SK-N-SH (cell line): ENCODE data around the gene PHKG1. TPM values are rescaled to one million over a fixed set of nuclear protein-coding genes. Genes with fewer than 3 reads are reported as not detected.
"Not testable (repeated sequence)": the region's sequence is repeated elsewhere in the genome, so short reads cannot be mapped to it uniquely, and the experiment has no call there.

ENCODE experiments used
- CTCF ChIA-PET: fragments of 300-600, 350-600 bp; formaldehyde crosslinking; extraction: SDS; loops from one replicate; lab custom pipeline; 2021; lab: Yijun Ruan, JAX
- POLR2A ChIA-PET: fragments of 350-600 bp; sonication (Branson Sonifier 250); formaldehyde crosslinking; extraction: SDS; loops from one replicate; lab custom pipeline; 2020; ENCODE audit warnings: antibody characterized with exemption, inconsistent platforms; lab: Yijun Ruan, JAX
- DNase-seq: peaks from one replicate; pipeline ENCODE4 v3.0.0; 2012
- H2AFZ ChIP-seq: fragments of 200-600 bp; sonication (generic); 2 replicates; pipeline ENCODE4 v1.8.1; 2016; ENCODE audit warnings: antibody characterized with exemption, mild to moderate bottlenecking, low read depth
- H3F3A ChIP-seq: fragments of 200-600 bp; sonication (generic); replicated peaks from 2 replicates; pipeline ENCODE3; 2016; ENCODE audit warnings: antibody characterized with exemption, mild to moderate bottlenecking; ENCODE audit not compliant: insufficient read depth
- H3K27ac ChIP-seq, 2 experiments: fragments of 200-500 bp in 1 of 2; fragments of 200-600 bp in 1 of 2; sonication (Bioruptor generic) in 1 of 2; sonication (generic), shearing (Covaris generic) in 1 of 2; 2 replicates each; pipeline versions ENCODE4 v1.5.1 to v1.6.1; 2014 to 2016; ENCODE audit warnings: low read depth in 2 of 2, inconsistent platforms in 1 of 2, low read length in 1 of 2, mild to moderate bottlenecking in 1 of 2, mixed read lengths in 1 of 2
- H3K27me3 ChIP-seq: fragments of 200-600 bp; sonication (generic), shearing (Covaris generic); 2 replicates; pipeline ENCODE4 v1.6.1; 2016; ENCODE audit warnings: mixed run types; ENCODE audit not compliant: insufficient read depth
- H3K36me3 ChIP-seq, 2 experiments: fragments of 200-500 bp in 1 of 2; fragments of 200-600 bp in 1 of 2; sonication (Bioruptor generic) in 1 of 2; sonication (generic) in 1 of 2; replicated peaks in 1 of 2; 2 replicates each; pipeline versions ENCODE3 to v1.5.1; 2014 to 2016; ENCODE audit warnings: low read length in 1 of 2, mild to moderate bottlenecking in 1 of 2; ENCODE audit not compliant: insufficient read depth in 2 of 2, control insufficient read depth in 1 of 2
- H3K4me1 ChIP-seq, 2 experiments: fragments of 200-500 bp in 1 of 2; fragments of 200-600 bp in 1 of 2; sonication (Bioruptor generic) in 1 of 2; sonication (generic), shearing (Covaris generic) in 1 of 2; 2 replicates each; pipeline versions ENCODE4 v1.5.1 to v1.6.1; 2014 to 2016; ENCODE audit warnings: low read depth in 1 of 2, low read length in 1 of 2, mixed run types in 1 of 2; ENCODE audit not compliant: insufficient read depth in 2 of 2, control insufficient read depth in 1 of 2
- H3K4me2 ChIP-seq: fragments of 200-600 bp; sonication (generic), shearing (Covaris generic); 2 replicates; pipeline ENCODE4 v1.6.1; 2017; ENCODE audit warnings: mixed run types
- H3K4me3 ChIP-seq, 2 experiments: fragments of 200-500 bp in 1 of 2; fragments of 200-600 bp in 1 of 2; sonication (Bioruptor generic) in 1 of 2; sonication (generic), shearing (Covaris generic) in 1 of 2; 2 replicates each; pipeline versions ENCODE4 v1.5.1 to v1.8.1; 2014 to 2016; ENCODE audit warnings: low read depth in 2 of 2, inconsistent platforms in 1 of 2, low read length in 1 of 2, mild to moderate bottlenecking in 1 of 2, mixed read lengths in 1 of 2, moderate library complexity in 1 of 2
- H3K79me2 ChIP-seq: fragments of 200-600 bp; sonication (generic); 2 replicates; pipeline ENCODE4 v1.8.1; 2017; ENCODE audit warnings: mild to moderate bottlenecking; ENCODE audit not compliant: insufficient read depth
- H3K9ac ChIP-seq: fragments of 200-600 bp; sonication (generic); 2 replicates; pipeline ENCODE4 v1.6.1; 2017; ENCODE audit warnings: mixed run types
- H3K9me2 ChIP-seq: fragments of 200-600 bp; sonication (generic); 2 replicates; pipeline ENCODE4 v1.6.1; 2017; ENCODE audit warnings: mixed run types
- H3K9me3 ChIP-seq: fragments of 200-600 bp; sonication (generic); 2 replicates; pipeline ENCODE4 v1.6.1; 2017; ENCODE audit warnings: mixed run types, mild to moderate bottlenecking, moderate library complexity
- H4K20me1 ChIP-seq: fragments of 200-600 bp; sonication (generic); 2 replicates; pipeline ENCODE4 v1.6.1; 2017; ENCODE audit warnings: mild to moderate bottlenecking, mixed run types; ENCODE audit not compliant: insufficient read depth
- EP300 ChIP-seq, 2 experiments: IDR thresholded peaks; 2 replicates each; pipeline versions ENCODE4 v1.4.0 to v1.6.1; 2012; ENCODE audit warnings: borderline replicate concordance in 1 of 2, low read depth in 1 of 2, low read length in 1 of 2
- EZH2phosphoT487 ChIP-seq: fragments of 200-600 bp; sonication (generic); IDR thresholded peaks from 2 replicates; pipeline ENCODE4 v1.6.1; 2017; ENCODE audit warnings: low read depth, mixed run types, mild to moderate bottlenecking, antibody characterized with exemption, moderate library complexity, borderline replicate concordance
- FOXJ3 ChIP-seq: sonication (generic); formaldehyde crosslinking; IDR thresholded peaks from 2 replicates; pipeline ENCODE4 v1.5.1; 2020; ENCODE audit warnings: mild to moderate bottlenecking, missing genetic modification reagents
- FOXM1 ChIP-seq: IDR thresholded peaks from 2 replicates; pipeline ENCODE4 v1.4.0; 2012; ENCODE audit warnings: low read depth, mild to moderate bottlenecking
- GABPA ChIP-seq: IDR thresholded peaks from 2 replicates; pipeline ENCODE4 v1.4.0; 2012; ENCODE audit warnings: low read depth, mild to moderate bottlenecking
- JUND ChIP-seq: IDR thresholded peaks from 2 replicates; pipeline ENCODE4 v1.4.0; 2012
- MXI1 ChIP-seq: IDR thresholded peaks from 2 replicates; pipeline ENCODE4 v1.6.1; 2012; ENCODE audit warnings: mild to moderate bottlenecking, low read depth, low read length, improper control_type of control experiment
- NRF1 ChIP-seq: IDR thresholded peaks from 2 replicates; pipeline ENCODE4 v1.6.1; 2012; ENCODE audit warnings: low read depth, mild to moderate bottlenecking, low read length
- POLR2AphosphoS5 ChIP-seq: IDR thresholded peaks from 2 replicates; pipeline ENCODE4 v1.6.1; 2012; ENCODE audit warnings: low read depth, low read length
- RFX5 ChIP-seq: IDR thresholded peaks from 2 replicates; pipeline ENCODE4 v1.6.1; 2012; ENCODE audit warnings: mild to moderate bottlenecking, improper control_type of control experiment, low read length
- ZBTB33 ChIP-seq: IDR thresholded peaks from 2 replicates; pipeline ENCODE4 v1.4.0; 2012; ENCODE audit warnings: low read depth, borderline replicate concordance
- WGBS: methylation state at CpG from one replicate; pipeline ENCODE4 v1.1.6; 2017; ENCODE audit warnings: low lambda C conversion rate; 5-methylcytosine and 5-hydroxymethylcytosine counted together
- polyA plus RNA-seq, 3 experiments: library from polyadenylated mRNA; depleted of rRNA; stranded (reverse); fragments of >200 nt; gene quantifications; 2 replicates each; pipeline ENCODE4 v1.2.3, GENCODE V29; 2012

The PHKG1 gene
- polyA plus RNA-seq, 1 of the 3 experiments (the other 2 are of a cell fraction): 2.5 TPM

GRCh38 chr7:56032578-56032977 is 60.2 kb downstream of the PHKG1 start:
- H3K36me3 ChIP-seq: peaks cover 4 to 30% of the 10 kb centered on the region in 2 experiments
- H2AFZ ChIP-seq, H3K4me1 ChIP-seq, H3K27ac ChIP-seq, H3K9me3 ChIP-seq, H3K9ac ChIP-seq, DNase-seq, H3K27me3 ChIP-seq, H3K9me2 ChIP-seq, H4K20me1 ChIP-seq, H3K4me3 ChIP-seq, H3K4me2 ChIP-seq: not testable (repeated sequence)
- H3F3A ChIP-seq: peaks cover 13% of the 10 kb centered on the region
- 97% methylated on average over 7 of the region's 7 CpGs for WGBS
- ChIA-PET CTCF (interaction anchor here (1.2 kb wide), 1 partner anchor 47 kb away, joined by 3 read pairs; no protein-coding TSS in a partner anchor), POLR2A (interaction anchor here (0.7 kb wide), 1 partner anchor 30 kb away, joined by 3 read pairs; no protein-coding TSS in a partner anchor)
- peaks cover 11% of the 10 kb centered on the region; the same call in 1 of the 2 replicates for H3K79me2 ChIP-seq

GRCh38 chr7:56031556-56031955 is 61.2 kb downstream of the PHKG1 start:
- H3K9me2 ChIP-seq, H2AFZ ChIP-seq, H4K20me1 ChIP-seq, DNase-seq, H3K9ac ChIP-seq, H3K9me3 ChIP-seq, H3K4me3 ChIP-seq, POLR2A ChIA-PET, H3K27me3 ChIP-seq, H3K4me1 ChIP-seq, H3K4me2 ChIP-seq, H3K27ac ChIP-seq: not testable (repeated sequence)
- CTCF ChIA-PET: interaction anchor here (1.8 kb wide), 1 partner anchor 27 kb away, joined by 4 read pairs; no protein-coding TSS in a partner anchor
- H3K36me3 ChIP-seq: peaks cover 4 to 40% of the 10 kb centered on the region in 2 experiments
- peaks cover 11% of the 10 kb centered on the region for H3K79me2 ChIP-seq
- peaks cover 13% of the 10 kb centered on the region for H3F3A ChIP-seq
- WGBS: 84% methylated on average over 8 of the region's 8 CpGs

GRCh38 chr7:56030340-56030739 is 62.4 kb downstream of the PHKG1 start:
- H2AFZ ChIP-seq: no peak overlapping the region
- no peak overlapping the region for H3K27ac ChIP-seq
- no peak overlapping the region for H3K4me3 ChIP-seq
- H3K4me2 ChIP-seq: no peak overlapping the region
- H4K20me1 ChIP-seq: no peaks in the 10 kb centered on the region
- no peak for DNase-seq
- no peaks in the 10 kb centered on the region for H3K9me3 ChIP-seq
- ChIA-PET CTCF (interaction anchor here (1.8 kb wide), 1 partner anchor 26 kb away, joined by 4 read pairs; no protein-coding TSS in a partner anchor), POLR2A (interaction anchor here (0.6 to 1.0 kb wide), 2 partner anchors 21 to 522 kb away, joined by 3 to 4 read pairs; partner anchors contain the start of genes CCT6A and PSPH)
- no peak overlapping the region for H3K9ac ChIP-seq
- H3K4me1 ChIP-seq: no peaks in the 10 kb centered on the region; a peak in 1 of 4 replicates
- peaks cover 11% of the 10 kb centered on the region for H3K79me2 ChIP-seq
- WGBS: 80% methylated on average over 8 of the region's 8 CpGs
- H3K9me2 ChIP-seq: no peaks in the 10 kb centered on the region
- H3K36me3 ChIP-seq: peaks cover 4 to 47% of the 10 kb centered on the region in 2 experiments
- TF ChIP-seq FOXM1 (no peak), ZBTB33 (no peak), EP300 (IDR thresholded peaks at IDR 0.05; ENCODE audit: borderline replicate concordance in 1 of 2, low read depth in 1 of 2, low read length in 1 of 2) (peak in 1 of 2 experiments; percentile 48; a peak in 1 of 4 replicates), RFX5 (no peak), MXI1 (0 out of 2 replicates have a peak, but pooled peaks have one; percentile 21), JUND (no peak), GABPA (no peak), POLR2AphosphoS5 (no peak), FOXJ3 (CRISPR knock-in tag) (no peak), NRF1 (no peak), EZH2phosphoT487 (no peak)
- TF ChIP-seq, all 33 proteins: peak for 2
- Histone ChIP-seq H3F3A (peaks cover 13% of the 10 kb centered on the region), H3K27me3 (no peaks in the 10 kb centered on the region)
